GM12878 (cell line): ENCODE data around the gene ANKRD33. TPM values are rescaled to one million over a fixed set of nuclear protein-coding genes. Genes with fewer than 3 reads are reported as not detected.

Source experiments
- ATAC-seq: fragments of 200-7000 bp; cut with Tn5 transposase; 3 replicates; pipeline ENCODE4 v1.9.1; 2020; ENCODE audit warnings: mild to moderate bottlenecking, moderate library complexity
- BruUV-seq: library from RNA; stranded (reverse); fragments of 400-500 nt; replicated peaks from 2 replicates; lab custom pipeline; 2021; lab: Mats Ljungman, UMichigan
- CTCF ChIA-PET: fragments of 300-600 bp; sonication (Branson Sonifier 250); formaldehyde crosslinking; extraction: SDS; loops from one replicate; lab custom pipeline; 2021; ENCODE audit warnings: inconsistent platforms; lab: Yijun Ruan, JAX
- POLR2A ChIA-PET: fragments of 350-600 bp; formaldehyde crosslinking; extraction: SDS; loops from one replicate; lab custom pipeline; 2021; ENCODE audit warnings: inconsistent platforms; lab: Charles Lee
- RAD21 ChIA-PET: fragments of 300-600 bp; sonication (Branson Sonifier 250); formaldehyde crosslinking; loops from one replicate; lab custom pipeline; 2023; ENCODE audit warnings: antibody characterized with exemption; ENCODE audit not compliant: unreplicated experiment; lab: Charles Lee
- SMC1A ChIA-PET: fragments of 300-600 bp; sonication (Branson Sonifier 250); formaldehyde crosslinking; loops from one replicate; lab custom pipeline; 2023; ENCODE audit not compliant: unreplicated experiment, uncharacterized antibody; lab: Charles Lee
- DNase-seq: peaks from one replicate; pipeline ENCODE4 v3.0.0-alpha.2; 2011; ENCODE audit warnings: low read depth, low spot score
- FAIRE-seq: peaks from 3 replicates; lab custom pipeline; 2011; peaks lifted over from hg19 to GRCh38; lab: Jason Lieb, UNC
- H2AFZ ChIP-seq: 2 replicates; pipeline ENCODE4 v1.6.0; 2011; ENCODE audit warnings: low read depth, low read length, control low read depth; ENCODE audit not compliant: control insufficient read depth
- H3K27ac ChIP-seq: 2 replicates; pipeline ENCODE4 v1.5.1; 2011; ENCODE audit warnings: control low read depth; ENCODE audit not compliant: control insufficient read depth, insufficient read depth
- H3K27me3 ChIP-seq, 2 experiments: replicated peaks in 1 of 2; 2 replicates each; pipeline versions ENCODE4 v1.6.0 to v1.6.1; 2011; ENCODE audit warnings: low read length in 1 of 2; ENCODE audit not compliant: control insufficient read depth in 2 of 2, insufficient read depth in 2 of 2
- H3K36me3 ChIP-seq, 2 experiments: 2 replicates each; pipeline ENCODE4 v1.5.1; 2011; ENCODE audit warnings: low read length in 1 of 2; ENCODE audit not compliant: control insufficient read depth in 2 of 2, insufficient read depth in 2 of 2
- H3K4me1 ChIP-seq: 2 replicates; pipeline ENCODE4 v1.6.1; 2011; ENCODE audit warnings: mild to moderate bottlenecking, low read length, moderate library complexity, mixed read lengths; ENCODE audit not compliant: control insufficient read depth, insufficient read depth
- H3K4me2 ChIP-seq: 2 replicates; pipeline ENCODE4 v1.6.0; 2011; ENCODE audit warnings: control low read depth; ENCODE audit not compliant: control insufficient read depth, insufficient read depth
- H3K4me3 ChIP-seq: fragments of 200-600 bp; sonication (generic); 2 replicates; pipeline ENCODE4 v1.5.1; 2016
- H3K79me2 ChIP-seq: 2 replicates; pipeline ENCODE4 v1.6.0; 2011; ENCODE audit warnings: low read length; ENCODE audit not compliant: control insufficient read depth, insufficient read depth
- H3K9ac ChIP-seq: 2 replicates; pipeline ENCODE4 v1.8.0; 2011; ENCODE audit warnings: low read length, control low read depth, mixed read lengths; ENCODE audit not compliant: control insufficient read depth, insufficient read depth
- H3K9me3 ChIP-seq: replicated peaks from 3 replicates; pipeline ENCODE4 v1.5.1; 2011; ENCODE audit warnings: mild to moderate bottlenecking, low read length; ENCODE audit not compliant: control insufficient read depth, insufficient read depth
- H4K20me1 ChIP-seq: 2 replicates; pipeline ENCODE4 v1.6.0; 2011; ENCODE audit not compliant: control insufficient read depth, insufficient read depth
- CHD1 ChIP-seq: IDR thresholded peaks from 2 replicates; pipeline ENCODE4 v1.6.1; 2012; ENCODE audit warnings: low read depth, low read length, improper control_type of control experiment
- CHD2 ChIP-seq: IDR thresholded peaks from 2 replicates; pipeline ENCODE4 v1.6.1; 2011; ENCODE audit warnings: low read depth, low read length, improper control_type of control experiment, borderline replicate concordance
- EGR1 ChIP-seq, 2 experiments: IDR thresholded peaks; 1 replicate in 1 of 2; 2 replicates in 1 of 2; pipeline ENCODE4 v1.6.1; 2011 to 2012; ENCODE audit warnings: low read depth in 2 of 2, low read length in 2 of 2, borderline replicate concordance in 1 of 2, mild to moderate bottlenecking in 1 of 2, moderate library complexity in 1 of 2
- ELK1 ChIP-seq: IDR thresholded peaks from 2 replicates; pipeline ENCODE4 v1.6.1; 2012; ENCODE audit warnings: low read depth, low read length, improper control_type of control experiment
- NFYB ChIP-seq: IDR thresholded peaks from 2 replicates; pipeline ENCODE4 v1.6.1; 2011; ENCODE audit warnings: low read depth, mild to moderate bottlenecking, low read length, improper control_type of control experiment, moderate library complexity; ENCODE audit not compliant: insufficient read depth
- PRDM15 ChIP-seq: fragments of 450-650 bp; formaldehyde crosslinking; IDR thresholded peaks from 2 replicates; pipeline ENCODE4 v1.4.0; 2020; ENCODE audit warnings: mild to moderate bottlenecking, moderate library complexity
- RELB ChIP-seq: fragments of 450-650 bp; IDR thresholded peaks from 2 replicates; pipeline ENCODE4 v1.6.1; 2017; ENCODE audit warnings: low read depth, mild to moderate bottlenecking, moderate library complexity
- YBX1 ChIP-seq: fragments of 450-650 bp; IDR thresholded peaks from 2 replicates; pipeline ENCODE4 v1.6.1; 2016; ENCODE audit warnings: antibody characterized with exemption
- ZBTB11 ChIP-seq: fragments of 450-650 bp; formaldehyde crosslinking; IDR thresholded peaks from 2 replicates; pipeline ENCODE4 v1.5.0; 2022; ENCODE audit warnings: mild to moderate bottlenecking, missing genetic modification characterization
- WGBS: methylation state at CpG from one replicate; pipeline ENCODE4 v1.1.6; 2016; ENCODE audit warnings: low lambda C conversion rate; ENCODE audit not compliant: insufficient replicate concordance, insufficient coverage; ENCODE audit errors: missing lambda C conversion rate; 5-methylcytosine and 5-hydroxymethylcytosine counted together
- in situ Hi-C: fragments of 300-500 bp; cut with MboI; formaldehyde crosslinking; loops from 9 replicates; pipeline ENCODE4 v1.14.3; 2018; ENCODE audit warnings: mixed read lengths
- intact Hi-C: fragments of 100-400 bp; cut with micrococcal nuclease; formaldehyde crosslinking; loops from one replicate; pipeline ENCODE4 v1.14.2; 2022; ENCODE audit not compliant: unreplicated experiment
- polyA plus RNA-seq, 11 experiments: library from polyadenylated mRNA; depleted of rRNA in 4 of 11; unstranded in 6 of 11; stranded (reverse) in 5 of 11; fragments of >200 nt; fragmentation: Nextera tagmentation in 4 of 11; fragmentation: Illumina TruSeq in 1 of 11; extraction: Ambion mirVana in 4 of 11; extraction: Trizol in 1 of 11; gene quantifications; 1 replicate in 1 of 11; 2 replicates in 10 of 11; pipeline versions ENCODE4 v1.2.1 to v1.2.3, GENCODE V29; 2011 to 2016; ENCODE audit warnings: inconsistent platforms in 2 of 11, missing spikeins in 2 of 11, low read depth in 1 of 11
- total RNA-seq, 4 experiments: library from RNA; depleted of rRNA in 3 of 4; stranded (reverse); fragments of >200 nt in 3 of 4; fragmentation: Illumina TruSeq in 1 of 4; extraction: Trizol in 1 of 4; gene quantifications; 2 replicates each; pipeline versions ENCODE4 v1.2.1 to v1.2.3, GENCODE V29; 2013 to 2021

Gene ANKRD33
- total and polyA plus RNA-seq, 10 of the 15 experiments (the other 5 are each of a cell fraction or from before 2014, with no cell fraction given), result not detected

GRCh38 chr12:51863363-51863932 is 24.5 kb upstream of the ANKRD33 start (continued):
- TF ChIP-seq EGR1 (IDR thresholded peaks at IDR 0.05; ENCODE audit: borderline replicate concordance in 1 of 2, low read depth in 2 of 2, low read length in 2 of 2) (no peak), CHD1 (no peak)

- WGBS, result 14% methylated on average over 48 of the region's 53 CpGs
- FAIRE-seq, result no peak
- H3K79me2 ChIP-seq, result no peaks in the 10 kb centered on the region
- no peaks in the 10 kb centered on the region for H3K36me3 ChIP-seq
- no peak for ATAC-seq
- no peak for DNase-seq
- H4K20me1 ChIP-seq, result no peaks in the 10 kb centered on the region
- no peak overlapping the region for H3K27ac ChIP-seq
- ChIA-PET POLR2A (no interaction called here), CTCF (no interaction called here), SMC1A (no interaction called here), RAD21 (interaction anchor here (1.1 kb wide), 1 partner anchor 11 kb away, joined by 3 read pairs; no protein-coding TSS in a partner anchor)
- peaks cover 17 to 18% of the 10 kb centered on the region in 2 experiments for H3K27me3 ChIP-seq
- H3K4me3 ChIP-seq, result no peak overlapping the region
- no peaks in the 10 kb centered on the region for H3K9me3 ChIP-seq
- H2AFZ ChIP-seq, result no peak overlapping the region
- H3K9ac ChIP-seq, result no peak overlapping the region
- no peak overlapping the region for H3K4me2 ChIP-seq
- no peaks in the 10 kb centered on the region for H3K4me1 ChIP-seq
- BruUV-seq, result no TSS peak
- intact Hi-C loops, result no loop called here
- in situ Hi-C loops, result no loop called here
- TF ChIP-seq CHD2 (no peak), NFYB (no peak), YBX1 (no peak), ZBTB11 (CRISPR knock-in tag) (no peak), PRDM15 (CRISPR knock-in tag) (no peak), RELB (no peak), ELK1 (no peak)
Measured at GRCh38 chr12:51863933-51864832, 23.7 kb upstream of the ANKRD33 start.
